Astrocyte (in vitro differentiated cells and primary cell): Measurements from ENCODE around the gene TET2. TPM values are rescaled to one million over a fixed set of nuclear protein-coding genes. Genes with fewer than 3 reads are reported as not detected.

Experiments
- DNase-seq: peaks from one replicate; pipeline ENCODE4 v3.0.0-alpha.2; 2010; ENCODE audit warnings: low read depth
- FAIRE-seq: peaks from 2 replicates; lab custom pipeline; 2011; peaks lifted over from hg19 to GRCh38; lab: Jason Lieb, UNC
- H2AFZ ChIP-seq: 2 replicates; pipeline ENCODE4 v1.6.0; 2012; ENCODE audit warnings: low read depth, low read length, inconsistent platforms
- H3K27ac ChIP-seq: 2 replicates; pipeline ENCODE4 v1.5.1; 2011; ENCODE audit warnings: low read depth, low read length, inconsistent platforms
- H3K27me3 ChIP-seq: 2 replicates; pipeline ENCODE4 v1.6.0; 2011; ENCODE audit warnings: low read length, inconsistent platforms; ENCODE audit not compliant: insufficient read depth
- H3K36me3 ChIP-seq: 2 replicates; pipeline ENCODE4 v1.5.1; 2011; ENCODE audit warnings: low read length, inconsistent platforms; ENCODE audit not compliant: insufficient read depth
- H3K4me1 ChIP-seq: 2 replicates; pipeline ENCODE4 v1.5.1; 2011; ENCODE audit warnings: low read length, inconsistent platforms; ENCODE audit not compliant: insufficient read depth
- H3K4me2 ChIP-seq: 2 replicates; pipeline ENCODE4 v1.6.0; 2012; ENCODE audit warnings: low read length, inconsistent platforms
- H3K4me3 ChIP-seq: 2 replicates; pipeline ENCODE4 v1.5.1; 2011; ENCODE audit warnings: low read depth, mild to moderate bottlenecking, low read length, inconsistent platforms; ENCODE audit not compliant: insufficient read depth
- H3K79me2 ChIP-seq: 2 replicates; pipeline ENCODE4 v1.6.0; 2012; ENCODE audit warnings: mild to moderate bottlenecking, low read length, inconsistent platforms; ENCODE audit not compliant: insufficient read depth
- H3K9ac ChIP-seq: 2 replicates; pipeline ENCODE4 v1.6.0; 2012; ENCODE audit warnings: mild to moderate bottlenecking, low read length, inconsistent platforms
- H3K9me3 ChIP-seq: 2 replicates; pipeline ENCODE4 v1.5.1; 2012; ENCODE audit warnings: low read depth, mild to moderate bottlenecking, low read length, inconsistent platforms; ENCODE audit not compliant: insufficient read depth
- H4K20me1 ChIP-seq: 2 replicates; pipeline ENCODE4 v1.6.0; 2012; ENCODE audit warnings: low read length, inconsistent platforms; ENCODE audit not compliant: insufficient read depth
- H3K27ac Mint-ChIP-seq: one replicate; pipeline ENCODE4 v1.8.0; 2021; ENCODE audit warnings: mild to moderate bottlenecking, mixed read lengths; ENCODE audit not compliant: unreplicated experiment
- H3K27me3 Mint-ChIP-seq: one replicate; pipeline ENCODE4 v1.8.0; 2021; ENCODE audit warnings: low read depth, mixed read lengths; ENCODE audit not compliant: unreplicated experiment
- H3K36me3 Mint-ChIP-seq: one replicate; pipeline ENCODE4 v1.8.0; 2021; ENCODE audit warnings: low read depth, mixed read lengths; ENCODE audit not compliant: unreplicated experiment
- H3K4me1 Mint-ChIP-seq: one replicate; pipeline ENCODE4 v1.8.0; 2021; ENCODE audit warnings: low read depth, mixed read lengths; ENCODE audit not compliant: unreplicated experiment
- H3K4me3 Mint-ChIP-seq: one replicate; pipeline ENCODE4 v1.8.0; 2021; ENCODE audit warnings: mild to moderate bottlenecking, moderate library complexity, mixed read lengths; ENCODE audit not compliant: unreplicated experiment
- H3K9me3 Mint-ChIP-seq: one replicate; pipeline ENCODE4 v1.8.0; 2021; ENCODE audit warnings: mild to moderate bottlenecking, mixed read lengths; ENCODE audit not compliant: unreplicated experiment
- EZH2 ChIP-seq: IDR thresholded peaks from 2 replicates; pipeline ENCODE4 v1.6.1; 2012; ENCODE audit warnings: mild to moderate bottlenecking, low read length, inconsistent platforms; ENCODE audit not compliant: insufficient read depth
- total RNA-seq: library from RNA; stranded (reverse); gene quantifications from 2 replicates; pipeline ENCODE4 v1.2.1, GENCODE V29; 2021
- TF ChIP-seq, protein P1 (sequence below): IDR thresholded peaks from 2 replicates; pipeline ENCODE4 v1.5.1; 2011; ENCODE audit warnings: low read depth, mild to moderate bottlenecking, inconsistent platforms, low read length, moderate library complexity; ENCODE audit not compliant: insufficient read depth

TET2 gene
- total RNA-seq, 1 donor from 2014 or later: 15.7 TPM

GRCh38 chr4:105327222-105327621, 180.5 kb downstream of the TET2 start:
- no peaks in the 10 kb centered on the region for H3K79me2 ChIP-seq
- H3K9me3 Mint-ChIP-seq: peaks cover 5% of the 10 kb centered on the region

GRCh38 chr4:105327956-105328355, 181.3 kb downstream of the TET2 start:
- H3K4me1 Mint-ChIP-seq: peaks cover 16% of the 10 kb centered on the region

More at GRCh38 chr4:105327222-105327621, 180.5 kb downstream of the TET2 start:
- DNase-seq: no peak
- Histone ChIP-seq H3K9ac (no peak overlapping the region), H3K4me3 (no peak overlapping the region), H3K36me3 (no peaks in the 10 kb centered on the region), H3K9me3 (no peaks in the 10 kb centered on the region), H3K27me3 (no peaks in the 10 kb centered on the region), H3K4me1 (no peaks in the 10 kb centered on the region), H4K20me1 (no peaks in the 10 kb centered on the region), H2AFZ (no peak overlapping the region), H3K27ac (no peak overlapping the region), H3K4me2 (no peak overlapping the region)
- no peak for TF ChIP-seq EZH2
- TF ChIP-seq, protein P1, sequence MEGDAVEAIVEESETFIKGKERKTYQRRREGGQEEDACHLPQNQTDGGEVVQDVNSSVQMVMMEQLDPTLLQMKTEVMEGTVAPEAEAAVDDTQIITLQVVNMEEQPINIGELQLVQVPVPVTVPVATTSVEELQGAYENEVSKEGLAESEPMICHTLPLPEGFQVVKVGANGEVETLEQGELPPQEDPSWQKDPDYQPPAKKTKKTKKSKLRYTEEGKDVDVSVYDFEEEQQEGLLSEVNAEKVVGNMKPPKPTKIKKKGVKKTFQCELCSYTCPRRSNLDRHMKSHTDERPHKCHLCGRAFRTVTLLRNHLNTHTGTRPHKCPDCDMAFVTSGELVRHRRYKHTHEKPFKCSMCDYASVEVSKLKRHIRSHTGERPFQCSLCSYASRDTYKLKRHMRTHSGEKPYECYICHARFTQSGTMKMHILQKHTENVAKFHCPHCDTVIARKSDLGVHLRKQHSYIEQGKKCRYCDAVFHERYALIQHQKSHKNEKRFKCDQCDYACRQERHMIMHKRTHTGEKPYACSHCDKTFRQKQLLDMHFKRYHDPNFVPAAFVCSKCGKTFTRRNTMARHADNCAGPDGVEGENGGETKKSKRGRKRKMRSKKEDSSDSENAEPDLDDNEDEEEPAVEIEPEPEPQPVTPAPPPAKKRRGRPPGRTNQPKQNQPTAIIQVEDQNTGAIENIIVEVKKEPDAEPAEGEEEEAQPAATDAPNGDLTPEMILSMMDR: no peak
- Mint-ChIP-seq H3K4me1 (peaks cover 16% of the 10 kb centered on the region), H3K27me3 (no peaks in the 10 kb centered on the region), H3K27ac (no peak overlapping the region), H3K36me3 (peaks cover under 1% of the 10 kb centered on the region), H3K4me3 (no peak overlapping the region)
- FAIRE-seq: no peak

DNA sequence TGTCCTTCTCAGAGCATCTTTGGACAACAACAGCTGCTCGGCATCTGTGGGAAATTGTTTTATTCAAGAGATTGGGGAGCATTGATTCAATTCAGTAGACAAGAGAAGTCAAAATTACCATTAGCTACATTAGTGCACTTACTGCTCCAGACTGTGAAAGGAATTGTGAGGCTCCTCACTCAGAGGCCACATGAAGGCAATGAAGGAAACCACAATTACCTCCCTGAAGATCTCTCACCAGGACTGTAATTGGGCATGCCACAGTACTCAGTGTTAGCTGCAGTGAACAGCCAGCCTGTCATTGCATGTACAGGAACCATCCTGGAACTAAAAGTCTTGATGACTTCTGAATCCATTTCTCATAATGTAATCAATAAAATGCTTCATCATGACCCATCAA, 182.4 kb downstream of the TET2 start:
- Mint-ChIP-seq H3K4me3 (peak overlapping the region; percentile 2), H3K9me3 (peaks cover 5% of the 10 kb centered on the region), H3K27ac (no peak overlapping the region), H3K36me3 (peaks cover 5% of the 10 kb centered on the region), H3K4me1 (peaks cover 16% of the 10 kb centered on the region), H3K27me3 (no peaks in the 10 kb centered on the region)
- Histone ChIP-seq H3K27ac (no peak overlapping the region), H4K20me1 (no peaks in the 10 kb centered on the region), H3K4me2 (no peak overlapping the region), H3K9ac (no peak overlapping the region), H3K4me1 (no peaks in the 10 kb centered on the region), H3K36me3 (no peaks in the 10 kb centered on the region), H3K4me3 (no peak overlapping the region), H3K79me2 (no peaks in the 10 kb centered on the region), H2AFZ (no peak overlapping the region), H3K9me3 (no peaks in the 10 kb centered on the region), H3K27me3 (no peaks in the 10 kb centered on the region)
- DNase-seq (no peak), FAIRE-seq (no peak)
- TF ChIP-seq, protein P1: no peak
- no peak for TF ChIP-seq EZH2

More at GRCh38 chr4:105327956-105328355, 181.3 kb downstream of the TET2 start:
- Mint-ChIP-seq H3K36me3 (peaks cover 5% of the 10 kb centered on the region), H3K27me3 (no peaks in the 10 kb centered on the region), H3K9me3 (peaks cover 5% of the 10 kb centered on the region), H3K27ac (no peak overlapping the region), H3K4me3 (no peak overlapping the region)
- H3K9ac ChIP-seq: no peak overlapping the region
- H3K4me1 ChIP-seq: no peaks in the 10 kb centered on the region
- DNase-seq (no peak), FAIRE-seq (no peak)
- H3K79me2 ChIP-seq: no peaks in the 10 kb centered on the region
- no peaks in the 10 kb centered on the region for H4K20me1 ChIP-seq
- H2AFZ ChIP-seq: no peak overlapping the region
- no peaks in the 10 kb centered on the region for H3K36me3 ChIP-seq
- TF ChIP-seq EZH2: no peak
- TF ChIP-seq, protein P1: no peak
- no peak overlapping the region for H3K4me3 ChIP-seq
- H3K4me2 ChIP-seq: no peak overlapping the region
- H3K9me3 ChIP-seq: no peaks in the 10 kb centered on the region
- H3K27ac ChIP-seq: no peak overlapping the region
- no peaks in the 10 kb centered on the region for H3K27me3 ChIP-seq
